GM12878 (cell line): ENCODE measurements around the gene BTNL2. TPM values are rescaled to one million over a fixed set of nuclear protein-coding genes. Genes with fewer than 3 reads are reported as not detected.

ENCODE experiments used
- ATAC-seq: fragments of 200-7000 bp; cut with Tn5 transposase; 3 replicates; pipeline ENCODE4 v1.9.1; 2020; ENCODE audit warnings: mild to moderate bottlenecking, moderate library complexity
- BruUV-seq: library from RNA; stranded (reverse); fragments of 400-500 nt; replicated peaks from 2 replicates; lab custom pipeline; 2021; lab: Mats Ljungman, UMichigan
- CTCF ChIA-PET: fragments of 300-600 bp; sonication (Branson Sonifier 250); formaldehyde crosslinking; extraction: SDS; loops from one replicate; lab custom pipeline; 2021; ENCODE audit warnings: inconsistent platforms; lab: Yijun Ruan, JAX
- POLR2A ChIA-PET: fragments of 350-600 bp; formaldehyde crosslinking; extraction: SDS; loops from one replicate; lab custom pipeline; 2021; ENCODE audit warnings: inconsistent platforms; lab: Charles Lee
- RAD21 ChIA-PET: fragments of 300-600 bp; sonication (Branson Sonifier 250); formaldehyde crosslinking; loops from one replicate; lab custom pipeline; 2023; ENCODE audit warnings: antibody characterized with exemption; ENCODE audit not compliant: unreplicated experiment; lab: Charles Lee
- SMC1A ChIA-PET: fragments of 300-600 bp; sonication (Branson Sonifier 250); formaldehyde crosslinking; loops from one replicate; lab custom pipeline; 2023; ENCODE audit not compliant: unreplicated experiment, uncharacterized antibody; lab: Charles Lee
- DNase-seq: peaks from one replicate; pipeline ENCODE4 v3.0.0-alpha.2; 2011; ENCODE audit warnings: low read depth, low spot score
- FAIRE-seq: peaks from 3 replicates; lab custom pipeline; 2011; peaks lifted over from hg19 to GRCh38; lab: Jason Lieb, UNC
- H2AFZ ChIP-seq: 2 replicates; pipeline ENCODE4 v1.6.0; 2011; ENCODE audit warnings: low read depth, low read length, control low read depth; ENCODE audit not compliant: control insufficient read depth
- H3K27ac ChIP-seq: 2 replicates; pipeline ENCODE4 v1.5.1; 2011; ENCODE audit warnings: control low read depth; ENCODE audit not compliant: control insufficient read depth, insufficient read depth
- H3K27me3 ChIP-seq, 2 experiments: replicated peaks in 1 of 2; 2 replicates each; pipeline versions ENCODE4 v1.6.0 to v1.6.1; 2011; ENCODE audit warnings: low read length in 1 of 2; ENCODE audit not compliant: control insufficient read depth in 2 of 2, insufficient read depth in 2 of 2
- H3K36me3 ChIP-seq, 2 experiments: 2 replicates each; pipeline ENCODE4 v1.5.1; 2011; ENCODE audit warnings: low read length in 1 of 2; ENCODE audit not compliant: control insufficient read depth in 2 of 2, insufficient read depth in 2 of 2
- H3K4me1 ChIP-seq: 2 replicates; pipeline ENCODE4 v1.6.1; 2011; ENCODE audit warnings: mild to moderate bottlenecking, low read length, moderate library complexity, mixed read lengths; ENCODE audit not compliant: control insufficient read depth, insufficient read depth
- H3K4me2 ChIP-seq: 2 replicates; pipeline ENCODE4 v1.6.0; 2011; ENCODE audit warnings: control low read depth; ENCODE audit not compliant: control insufficient read depth, insufficient read depth
- H3K4me3 ChIP-seq: fragments of 200-600 bp; sonication (generic); 2 replicates; pipeline ENCODE4 v1.5.1; 2016
- H3K79me2 ChIP-seq: 2 replicates; pipeline ENCODE4 v1.6.0; 2011; ENCODE audit warnings: low read length; ENCODE audit not compliant: control insufficient read depth, insufficient read depth
- H3K9ac ChIP-seq: 2 replicates; pipeline ENCODE4 v1.8.0; 2011; ENCODE audit warnings: low read length, control low read depth, mixed read lengths; ENCODE audit not compliant: control insufficient read depth, insufficient read depth
- H3K9me3 ChIP-seq: replicated peaks from 3 replicates; pipeline ENCODE4 v1.5.1; 2011; ENCODE audit warnings: mild to moderate bottlenecking, low read length; ENCODE audit not compliant: control insufficient read depth, insufficient read depth
- H4K20me1 ChIP-seq: 2 replicates; pipeline ENCODE4 v1.6.0; 2011; ENCODE audit not compliant: control insufficient read depth, insufficient read depth
- BCL3 ChIP-seq: IDR thresholded peaks from 2 replicates; pipeline ENCODE4 v1.6.1; 2011; ENCODE audit warnings: borderline replicate concordance, low read depth, mild to moderate bottlenecking, moderate library complexity, low read length; ENCODE audit not compliant: insufficient read depth, poor library complexity, severe bottlenecking
- CBFB ChIP-seq: IDR thresholded peaks from 2 replicates; pipeline ENCODE4 v1.6.1; 2016; ENCODE audit warnings: antibody characterized with exemption, low read depth
- CEBPZ ChIP-seq: fragments of 150-350 bp; IDR thresholded peaks from 2 replicates; pipeline ENCODE4 v1.6.1; 2016; ENCODE audit warnings: low read depth, low read length
- POLR2AphosphoS5 ChIP-seq: IDR thresholded peaks from 2 replicates; pipeline ENCODE4 v1.6.1; 2011; ENCODE audit warnings: mild to moderate bottlenecking, low read length, inconsistent platforms
- SKIL ChIP-seq: fragments of 450-650 bp; IDR thresholded peaks from 2 replicates; pipeline ENCODE4 v1.6.1; 2017; ENCODE audit warnings: mild to moderate bottlenecking, low read depth, inconsistent platforms; ENCODE audit not compliant: poor library complexity, severe bottlenecking
- TCF3 ChIP-seq: IDR thresholded peaks from 2 replicates; pipeline ENCODE4 v1.6.1; 2012; ENCODE audit warnings: low read depth, mild to moderate bottlenecking, low read length, borderline replicate concordance; ENCODE audit not compliant: insufficient read depth
- YY1 ChIP-seq: IDR thresholded peaks from 2 replicates; pipeline ENCODE4 v1.6.1; 2011; ENCODE audit warnings: low read depth, mild to moderate bottlenecking, low read length
- ZBTB11 ChIP-seq: fragments of 450-650 bp; formaldehyde crosslinking; IDR thresholded peaks from 2 replicates; pipeline ENCODE4 v1.5.0; 2022; ENCODE audit warnings: mild to moderate bottlenecking, missing genetic modification characterization
- WGBS: methylation state at CpG from one replicate; pipeline ENCODE4 v1.1.6; 2016; ENCODE audit warnings: low lambda C conversion rate; ENCODE audit not compliant: insufficient replicate concordance, insufficient coverage; ENCODE audit errors: missing lambda C conversion rate; 5-methylcytosine and 5-hydroxymethylcytosine counted together
- in situ Hi-C: fragments of 300-500 bp; cut with MboI; formaldehyde crosslinking; loops from 9 replicates; pipeline ENCODE4 v1.14.3; 2018; ENCODE audit warnings: mixed read lengths
- intact Hi-C: fragments of 100-400 bp; cut with micrococcal nuclease; formaldehyde crosslinking; loops from one replicate; pipeline ENCODE4 v1.14.2; 2022; ENCODE audit not compliant: unreplicated experiment
- polyA plus RNA-seq, 11 experiments: library from polyadenylated mRNA; depleted of rRNA in 4 of 11; unstranded in 6 of 11; stranded (reverse) in 5 of 11; fragments of >200 nt; fragmentation: Nextera tagmentation in 4 of 11; fragmentation: Illumina TruSeq in 1 of 11; extraction: Ambion mirVana in 4 of 11; extraction: Trizol in 1 of 11; gene quantifications; 1 replicate in 1 of 11; 2 replicates in 10 of 11; pipeline versions ENCODE4 v1.2.1 to v1.2.3, GENCODE V29; 2011 to 2016; ENCODE audit warnings: inconsistent platforms in 2 of 11, missing spikeins in 2 of 11, low read depth in 1 of 11
- total RNA-seq, 4 experiments: library from RNA; depleted of rRNA in 3 of 4; stranded (reverse); fragments of >200 nt in 3 of 4; fragmentation: Illumina TruSeq in 1 of 4; extraction: Trizol in 1 of 4; gene quantifications; 2 replicates each; pipeline versions ENCODE4 v1.2.1 to v1.2.3, GENCODE V29; 2013 to 2021

The BTNL2 gene
- total and polyA plus RNA-seq, 10 of the 15 experiments (the other 5 are each of a cell fraction or from before 2014, with no cell fraction given): 0.11 to 0.29 (median 0.26) TPM; not detected in 5

GRCh38 chr6:32432050-32432450, 25.1 kb upstream of the BTNL2 start:
- no TSS peak for BruUV-seq
- no peak overlapping the region for H3K9ac ChIP-seq
- no peaks in the 10 kb centered on the region; the same call in 1 of the 2 replicates for H3K79me2 ChIP-seq
- H2AFZ ChIP-seq: peak overlapping the region; percentile 9; the same call in 1 of the 2 replicates
- H3K4me1 ChIP-seq: peaks cover 10% of the 10 kb centered on the region
- in situ Hi-C loops (no loop called here), intact Hi-C loops (loop anchor here (1.0 to 10.0 kb wide), 5 partner anchors 260 to 513 kb away; partner anchors contain the start of gene HLA-DMB)
- POLR2A ChIA-PET: interaction anchor here (0.9 to 1.2 kb wide), 3 partner anchors 14 to 260 kb away, joined by 3 to 5 read pairs (median 3); no protein-coding TSS in a partner anchor
- H4K20me1 ChIP-seq: no peaks in the 10 kb centered on the region
- 0% methylated on average over 1 of the region's 1 CpG for WGBS
- H3K4me3 ChIP-seq: no peak overlapping the region
- no peaks in the 10 kb centered on the region for H3K9me3 ChIP-seq
- FAIRE-seq (no peak), ATAC-seq (peak; percentile 55), DNase-seq (no peak)
- SMC1A ChIA-PET: interaction anchor here (0.7 to 7.3 kb wide), 21 partner anchors 10 to 436 kb away, joined by 3 to 154 read pairs (median 4); partner anchors contain the start of gene HLA-DQA1
- H3K27me3 ChIP-seq: no peaks in the 10 kb centered on the region
- CTCF ChIA-PET: interaction anchor here (0.7 to 9.2 kb wide), 31 partner anchors 8 to 436 kb away, joined by 3 to 160 read pairs (median 4); no protein-coding TSS in a partner anchor
- H3K27ac ChIP-seq: no peak overlapping the region
- no peaks in the 10 kb centered on the region for H3K36me3 ChIP-seq
- H3K4me2 ChIP-seq: no peak overlapping the region
- RAD21 ChIA-PET: interaction anchor here (0.6 to 8.2 kb wide), 22 partner anchors 10 to 436 kb away, joined by 3 to 119 read pairs (median 4); partner anchors contain the start of genes HLA-DQB1 and PSMB9
- TF ChIP-seq CEBPZ (no peak), SKIL (no peak), TCF3 (no peak), CBFB (no peak), ZBTB11 (no peak), YY1 (no peak), POLR2AphosphoS5 (no peak), BCL3 (no peak)
